Panc1 (cell line): Measurements from ENCODE around the gene MACROD1. TPM values are rescaled to one million over a fixed set of nuclear protein-coding genes. Genes with fewer than 3 reads are reported as not detected.

Experiments
- ATAC-seq: fragments of 200-7000 bp; cut with Tn5 transposase; 2 replicates; pipeline ENCODE4 v1.9.1; 2020; ENCODE audit warnings: mild to moderate bottlenecking, moderate library complexity
- BruUV-seq: library from RNA; stranded (reverse); fragments of 400-500 nt; replicated peaks from 2 replicates; lab custom pipeline; 2021; lab: Mats Ljungman, UMichigan
- CTCF ChIA-PET: fragments of 300-600 bp; sonication (Branson Sonifier 250); formaldehyde crosslinking; loops from one replicate; lab custom pipeline; 2022; ENCODE audit warnings: antibody characterized with exemption; lab: Charles Lee
- POLR2A ChIA-PET: fragments of 300-600 bp; sonication (Branson Sonifier 250); formaldehyde crosslinking; loops from one replicate; lab custom pipeline; 2022; ENCODE audit warnings: antibody characterized with exemption; lab: Charles Lee
- DNase-seq: peaks from one replicate; pipeline ENCODE4 v3.0.0-alpha.2; 2010; ENCODE audit warnings: low read depth, low spot score
- H3K27ac ChIP-seq: 2 replicates; pipeline ENCODE4 v1.5.1; 2011; ENCODE audit warnings: mild to moderate bottlenecking, low read length, inconsistent platforms
- H3K27me3 ChIP-seq: fragments of 200-500 bp; sonication (Bioruptor generic); 2 replicates; pipeline ENCODE4 v1.6.0; 2014; ENCODE audit warnings: low read length, inconsistent platforms; ENCODE audit not compliant: control insufficient read depth, insufficient read depth
- H3K36me3 ChIP-seq: fragments of 200-500 bp; sonication (Bioruptor generic); 2 replicates; pipeline ENCODE4 v1.5.1; 2014; ENCODE audit warnings: inconsistent platforms, mild to moderate bottlenecking, low read length, moderate library complexity; ENCODE audit not compliant: control insufficient read depth, insufficient read depth
- H3K4me1 ChIP-seq: 2 replicates; pipeline ENCODE4 v1.5.1; 2011; ENCODE audit warnings: inconsistent platforms, mild to moderate bottlenecking, low read length, moderate library complexity; ENCODE audit not compliant: control insufficient read depth, insufficient read depth
- H3K4me3 ChIP-seq, 2 experiments: 2 replicates each; pipeline ENCODE4 v1.5.1; 2011 to 2012; ENCODE audit warnings: low read depth in 2 of 2, low read length in 2 of 2, mild to moderate bottlenecking in 2 of 2, inconsistent platforms in 1 of 2, moderate library complexity in 1 of 2
- H3K9me3 ChIP-seq: fragments of 200-500 bp; sonication (Bioruptor generic); 2 replicates; pipeline ENCODE4 v1.5.1; 2014; ENCODE audit warnings: low read depth, mild to moderate bottlenecking, inconsistent platforms, low read length, moderate library complexity; ENCODE audit not compliant: control insufficient read depth, insufficient read depth
- CTCF ChIP-seq: fragments of 450-650 bp; IDR thresholded peaks from 2 replicates; pipeline ENCODE4 v1.5.1; 2017; ENCODE audit warnings: mild to moderate bottlenecking
- POLR2AphosphoS5 ChIP-seq: IDR thresholded peaks from 2 replicates; pipeline ENCODE4 v1.6.1; 2012; ENCODE audit warnings: mild to moderate bottlenecking, low read depth, low read length, moderate library complexity
- REST ChIP-seq, 2 experiments: IDR thresholded peaks; 2 replicates each; pipeline ENCODE4 v1.6.1; 2011 to 2012; ENCODE audit warnings: low read depth in 2 of 2, control low read depth in 1 of 2, low read length in 1 of 2, mild to moderate bottlenecking in 1 of 2, moderate library complexity in 1 of 2; ENCODE audit not compliant: insufficient read depth in 1 of 2
- SIN3A ChIP-seq: IDR thresholded peaks from 2 replicates; pipeline ENCODE4 v1.6.1; 2012; ENCODE audit warnings: low read depth, mild to moderate bottlenecking, low read length, moderate library complexity, borderline replicate concordance; ENCODE audit not compliant: insufficient read depth
- TCF7L2 ChIP-seq: IDR thresholded peaks from 2 replicates; pipeline ENCODE4 v1.6.1; 2011; ENCODE audit warnings: mild to moderate bottlenecking, low read depth, low read length, inconsistent platforms
- in situ Hi-C: cut with HindIII; loops from 2 replicates; pipeline ENCODE4 v1.10.0; 2016; ENCODE audit warnings: low sequenced_read_pairs, low pct_unique_long_range_greater_than_20kb
- intact Hi-C: fragments of 100-400 bp; cut with micrococcal nuclease; formaldehyde crosslinking; loops from one replicate; pipeline ENCODE4 v1.10.0; 2022; ENCODE audit not compliant: unreplicated experiment
- total RNA-seq: library from RNA; stranded (reverse); gene quantifications from one replicate; pipeline ENCODE4 v1.2.1, GENCODE V29; 2021; ENCODE audit not compliant: unreplicated experiment

MACROD1 gene
- total RNA-seq, 1 experiment from 2014 or later, result 16.8 TPM

- Histone ChIP-seq H3K4me1 (peaks cover 6% of the 10 kb centered on the region; the same call in 1 of the 2 replicates), H3K4me3 (no peak overlapping the region), H3K36me3 (no peaks in the 10 kb centered on the region), H3K27ac (no peak overlapping the region), H3K27me3 (no peaks in the 10 kb centered on the region), H3K9me3 (no peaks in the 10 kb centered on the region)
- ATAC-seq (no peak), DNase-seq (no peak)
- in situ Hi-C loops, result no loop called here
- no TSS peak for BruUV-seq
- no peak for TF ChIP-seq REST (IDR thresholded peaks at IDR 0.05; ENCODE audit: insufficient read depth in 1 of 2, low read depth in 2 of 2, low read length in 1 of 2)
- TF ChIP-seq POLR2AphosphoS5, result no peak
- no peak for TF ChIP-seq TCF7L2
- no peak for TF ChIP-seq SIN3A
- intact Hi-C loops, result no loop called here
- POLR2A ChIA-PET, result interaction anchor here (0.6 kb wide), 1 partner anchor 190 kb away, joined by 20 read pairs; no protein-coding TSS in a partner anchor
- CTCF ChIA-PET, result no interaction called here
These were observed 112.8 kb downstream of the MACROD1 start for GRCh38 chr11:64052938-64053622.

- no TSS peak for BruUV-seq
- no peak for DNase-seq
- Histone ChIP-seq H3K27me3 (no peaks in the 10 kb centered on the region), H3K4me1 (peaks cover 6% of the 10 kb centered on the region; the same call in 1 of the 2 replicates), H3K4me3 (no peak overlapping the region), H3K27ac (no peak overlapping the region), H3K36me3 (no peaks in the 10 kb centered on the region), H3K9me3 (no peaks in the 10 kb centered on the region)
- intact Hi-C loops (no loop called here), in situ Hi-C loops (no loop called here)
- TF ChIP-seq TCF7L2, result no peak
- POLR2A ChIA-PET, result no interaction called here
- no peak for ATAC-seq
- CTCF ChIA-PET, result no interaction called here
These were observed 113.5 kb downstream of the MACROD1 start for GRCh38 chr11:64052436-64052835.

- no TSS peak for BruUV-seq
- intact Hi-C loops, result no loop called here
- Histone ChIP-seq H3K36me3 (no peaks in the 10 kb centered on the region), H3K27ac (no peak overlapping the region), H3K4me1 (peaks cover 6% of the 10 kb centered on the region; the same call in 1 of the 2 replicates), H3K4me3 (no peak overlapping the region), H3K9me3 (no peaks in the 10 kb centered on the region), H3K27me3 (no peaks in the 10 kb centered on the region)
- ChIA-PET CTCF (no interaction called here), POLR2A (no interaction called here)
- DNase-seq (no peak), ATAC-seq (no peak)
- TF ChIP-seq REST (IDR thresholded peaks at IDR 0.05; ENCODE audit: insufficient read depth in 1 of 2, low read depth in 2 of 2, low read length in 1 of 2), result no peak
- no peak for TF ChIP-seq CTCF
- TF ChIP-seq POLR2AphosphoS5, result no peak
- TF ChIP-seq SIN3A, result no peak
- in situ Hi-C loops, result no loop called here
These were observed 114.6 kb downstream of the MACROD1 start for GRCh38 chr11:64051297-64051696.
